HepG2 (cell line): ENCODE results near the gene NPC2. TPM values are rescaled to one million over a fixed set of nuclear protein-coding genes. Genes with fewer than 3 reads are reported as not detected.

Experiments
- CCDC6 ChIP-seq: sonication (generic); formaldehyde crosslinking; IDR thresholded peaks from 2 replicates; pipeline ENCODE4 v1.8.1; 2022; ENCODE audit warnings: mild to moderate bottlenecking, missing genetic modification reagents, moderate library complexity
- GTF2F1 ChIP-seq: fragments of 150-350 bp; IDR thresholded peaks from 2 replicates; pipeline ENCODE4 v1.6.1; 2014; ENCODE audit warnings: low read length
- HDAC6 ChIP-seq: fragments of 200-600 bp; sonication (generic); IDR thresholded peaks from 2 replicates; pipeline ENCODE4 v1.7.0; 2017; ENCODE audit warnings: mild to moderate bottlenecking, antibody characterized with exemption, low read length, low read depth
- IKZF4 ChIP-seq: sonication (generic); formaldehyde crosslinking; IDR thresholded peaks from 2 replicates; pipeline ENCODE4 v1.5.1; 2020; ENCODE audit warnings: borderline replicate concordance, mild to moderate bottlenecking, low read depth, missing genetic modification reagents; ENCODE audit errors: not compliant biosample characterization
- IKZF5 ChIP-seq: IDR thresholded peaks from 2 replicates; pipeline ENCODE4 v1.6.1; 2018; ENCODE audit warnings: missing genetic modification reagents, mild to moderate bottlenecking, missing compliant biosample characterization
- KLF12 ChIP-seq: sonication (generic); formaldehyde crosslinking; IDR thresholded peaks from 2 replicates; pipeline ENCODE4 v1.4.0; 2020; ENCODE audit warnings: missing genetic modification reagents, borderline replicate concordance
- NFAT5 ChIP-seq: sonication (generic); formaldehyde crosslinking; IDR thresholded peaks from 2 replicates; pipeline ENCODE4 v1.4.0; 2020; ENCODE audit warnings: missing genetic modification reagents
- NR2F6 ChIP-seq, 2 experiments: IDR thresholded peaks; 2 replicates each; pipeline ENCODE4 v1.6.1; 2016; ENCODE audit warnings: antibody characterized with exemption in 1 of 2, mild to moderate bottlenecking in 1 of 2
- TEF ChIP-seq: sonication (generic); formaldehyde crosslinking; IDR thresholded peaks from 2 replicates; pipeline ENCODE4 v1.5.0; 2020; ENCODE audit warnings: missing genetic modification reagents
- ZNF20 ChIP-seq: sonication (generic); formaldehyde crosslinking; IDR thresholded peaks from 2 replicates; pipeline ENCODE4 v1.4.0; 2020; ENCODE audit warnings: mild to moderate bottlenecking, moderate library complexity, missing genetic modification reagents
- ZNF296 ChIP-seq: sonication (generic); formaldehyde crosslinking; conservative IDR thresholded peaks from 2 replicates; pipeline ENCODE4 v1.5.0; 2020; ENCODE audit warnings: mild to moderate bottlenecking, missing genetic modification reagents
- ZNF44 ChIP-seq: sonication (generic); formaldehyde crosslinking; IDR thresholded peaks from 2 replicates; pipeline ENCODE4 v1.5.1; 2020; ENCODE audit warnings: mild to moderate bottlenecking, missing genetic modification reagents
- ZNF550 ChIP-seq: sonication (generic); formaldehyde crosslinking; IDR thresholded peaks from 2 replicates; pipeline ENCODE4 v1.4.0; 2020; ENCODE audit warnings: mild to moderate bottlenecking, missing genetic modification reagents, borderline replicate concordance
- ZNF576 ChIP-seq: sonication (generic); formaldehyde crosslinking; IDR thresholded peaks from 2 replicates; pipeline ENCODE4 v1.4.0; 2020; ENCODE audit warnings: mild to moderate bottlenecking, missing genetic modification reagents
- ZNF619 ChIP-seq: sonication (generic); formaldehyde crosslinking; IDR thresholded peaks from 2 replicates; pipeline ENCODE4 v1.4.0; 2020; ENCODE audit warnings: mild to moderate bottlenecking, missing genetic modification reagents
- polyA plus RNA-seq, 8 experiments: library from polyadenylated mRNA; depleted of rRNA in 3 of 8; stranded (reverse) in 7 of 8; unstranded in 1 of 8; fragments of >200 nt; fragmentation: Illumina TruSeq in 4 of 8; extraction: Trizol in 4 of 8; gene quantifications; 2 replicates each; pipeline versions ENCODE4 v1.2.1 to v1.2.3, GENCODE V29; 2011 to 2016; ENCODE audit warnings: low read depth in 4 of 8, missing spikeins in 1 of 8, mixed read lengths in 1 of 8; ENCODE audit not compliant: insufficient read depth in 1 of 8
- total RNA-seq, 5 experiments: library from RNA; depleted of rRNA; stranded (reverse); fragments of >200 nt; fragmentation: Illumina TruSeq; extraction: Trizol; gene quantifications; 2 replicates each; pipeline ENCODE4 v1.2.3, GENCODE V29; 2016; ENCODE audit warnings: low read depth in 1 of 5
- TF ChIP-seq, protein P1 (sequence below): sonication (generic); IDR thresholded peaks from 2 replicates; pipeline ENCODE4 v1.6.1; 2016; ENCODE audit warnings: low read depth, borderline replicate concordance
- TF ChIP-seq, protein P2 (sequence below): IDR thresholded peaks from 2 replicates; pipeline ENCODE4 v1.6.1; 2016; ENCODE audit warnings: low read depth, borderline replicate concordance
- TF ChIP-seq, protein P3 (sequence below): sonication (generic); formaldehyde crosslinking; IDR thresholded peaks from 2 replicates; pipeline ENCODE4 v1.5.1; 2020; ENCODE audit warnings: mild to moderate bottlenecking, missing genetic modification reagents, borderline replicate concordance

NPC2 gene
- total and polyA plus RNA-seq, 2 of the 13 experiments (the other 11 are each of a cell fraction or from before 2014, with no cell fraction given), result 132 to 164 TPM

- TF ChIP-seq ZNF296 (CRISPR knock-in tag) (peak; percentile 85), HDAC6 (no peak), NR2F6 (IDR thresholded peaks at IDR 0.05) (no peak), NR2F6 (CRISPR knock-in tag; IDR thresholded peaks at IDR 0.05) (no peak), IKZF5 (CRISPR knock-in tag) (0 out of 2 replicates have a peak, but pooled peaks have one; percentile 2), ZNF550 (no peak), ZNF576 (no peak), GTF2F1 (no peak), ZNF619 (0 out of 2 replicates have a peak, but pooled peaks have one; percentile 33), ZNF44 (CRISPR knock-in tag) (no peak), TEF (CRISPR knock-in tag) (no peak), NFAT5 (CRISPR knock-in tag) (no peak), ZNF20 (no peak), IKZF4 (CRISPR knock-in tag) (peak; percentile 46), CCDC6 (no peak), KLF12 (CRISPR knock-in tag) (no peak)
- TF ChIP-seq, protein P1, sequence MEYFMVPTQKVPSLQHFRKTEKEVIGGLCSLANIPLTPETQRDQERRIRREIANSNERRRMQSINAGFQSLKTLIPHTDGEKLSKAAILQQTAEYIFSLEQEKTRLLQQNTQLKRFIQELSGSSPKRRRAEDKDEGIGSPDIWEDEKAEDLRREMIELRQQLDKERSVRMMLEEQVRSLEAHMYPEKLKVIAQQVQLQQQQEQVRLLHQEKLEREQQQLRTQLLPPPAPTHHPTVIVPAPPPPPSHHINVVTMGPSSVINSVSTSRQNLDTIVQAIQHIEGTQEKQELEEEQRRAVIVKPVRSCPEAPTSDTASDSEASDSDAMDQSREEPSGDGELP, result peak; percentile 79; the same call in 1 of the 2 replicates
- TF ChIP-seq, protein P2, sequence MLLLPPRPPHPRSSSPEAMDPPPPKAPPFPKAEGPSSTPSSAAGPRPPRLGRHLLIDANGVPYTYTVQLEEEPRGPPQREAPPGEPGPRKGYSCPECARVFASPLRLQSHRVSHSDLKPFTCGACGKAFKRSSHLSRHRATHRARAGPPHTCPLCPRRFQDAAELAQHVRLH (CRISPR knock-in tag), result no peak
- TF ChIP-seq, protein P3, sequence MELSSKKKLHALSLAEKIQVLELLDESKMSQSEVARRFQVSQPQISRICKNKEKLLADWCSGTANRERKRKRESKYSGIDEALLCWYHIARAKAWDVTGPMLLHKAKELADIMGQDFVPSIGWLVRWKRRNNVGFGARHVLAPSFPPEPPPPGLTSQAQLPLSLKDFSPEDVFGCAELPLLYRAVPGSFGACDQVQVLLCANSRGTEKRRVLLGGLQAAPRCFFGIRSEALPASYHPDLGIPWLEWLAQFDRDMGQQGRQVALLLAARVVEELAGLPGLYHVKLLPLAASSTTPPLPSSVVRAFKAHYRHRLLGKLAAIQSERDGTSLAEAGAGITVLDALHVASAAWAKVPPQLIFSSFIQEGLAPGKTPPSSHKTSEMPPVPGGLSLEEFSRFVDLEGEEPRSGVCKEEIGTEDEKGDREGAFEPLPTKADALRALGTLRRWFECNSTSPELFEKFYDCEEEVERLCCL (CRISPR knock-in tag), result 0 out of 2 replicates have a peak, but pooled peaks have one; percentile 21
Measured at GRCh38 chr14:74493343-74494261, 497 bp upstream of the NPC2 start, which contains the start of gene ISCA2 (continued).
